Brain pericyte (primary cell): ENCODE data around the gene ANK3.

ENCODE experiments used
- DNase-seq: peaks from one replicate; pipeline ENCODE4 v3.0.0-alpha.2; 2012; ENCODE audit warnings: low read depth, low spot score

The ANK3 gene

DNA sequence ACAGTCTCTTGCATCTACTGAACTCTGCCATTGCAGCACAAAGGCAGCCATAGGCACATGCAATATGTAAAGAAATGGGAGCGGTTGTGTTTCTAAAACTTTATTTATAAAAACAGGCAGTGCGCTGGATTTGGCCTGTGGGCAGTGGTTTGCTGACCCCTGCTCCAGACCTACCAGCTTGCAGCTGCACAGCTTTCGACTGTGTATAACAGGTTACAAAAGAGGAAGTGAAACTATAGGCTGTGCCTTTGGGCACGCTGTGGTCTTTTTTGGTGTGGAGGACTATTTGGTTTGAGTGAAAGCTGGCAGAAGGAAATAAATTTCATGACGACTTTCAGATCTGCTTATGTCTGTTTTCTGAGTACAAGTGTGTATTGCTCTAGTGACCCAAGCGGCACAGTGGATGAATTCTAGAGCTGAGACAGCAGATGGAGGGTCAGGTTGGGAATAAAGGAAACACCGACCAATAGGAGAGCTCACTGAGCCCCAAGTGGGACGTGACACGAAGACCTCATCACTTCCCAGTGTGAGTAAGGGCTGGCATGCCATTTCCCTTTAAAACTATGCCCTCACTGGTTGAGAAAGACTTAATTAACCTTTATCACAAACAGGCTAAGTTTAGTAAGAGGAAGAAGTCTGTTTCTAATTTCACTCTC is 152.7 kb downstream of the ANK3 start:
- no peak for DNase-seq

DNA sequence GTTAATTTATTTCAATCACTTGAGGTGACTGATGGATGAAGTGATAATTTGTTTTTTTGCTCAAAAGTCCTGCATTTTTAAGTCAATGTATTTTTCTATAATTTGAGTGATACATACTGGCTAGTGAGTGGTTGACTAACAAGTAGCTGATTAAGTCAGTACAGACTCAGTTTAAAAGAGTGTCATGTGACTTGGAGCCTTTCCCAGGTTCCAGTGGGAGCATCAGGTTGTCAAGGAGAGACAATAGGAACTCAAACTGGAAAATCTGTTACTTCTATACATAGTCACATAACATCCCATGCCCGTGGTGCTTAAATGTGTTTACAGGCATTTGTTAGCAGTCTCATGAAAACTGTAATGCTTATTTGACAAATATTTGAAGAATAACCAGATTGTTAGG is 154.7 kb downstream of the ANK3 start:
- DNase-seq = no peak

DNA sequence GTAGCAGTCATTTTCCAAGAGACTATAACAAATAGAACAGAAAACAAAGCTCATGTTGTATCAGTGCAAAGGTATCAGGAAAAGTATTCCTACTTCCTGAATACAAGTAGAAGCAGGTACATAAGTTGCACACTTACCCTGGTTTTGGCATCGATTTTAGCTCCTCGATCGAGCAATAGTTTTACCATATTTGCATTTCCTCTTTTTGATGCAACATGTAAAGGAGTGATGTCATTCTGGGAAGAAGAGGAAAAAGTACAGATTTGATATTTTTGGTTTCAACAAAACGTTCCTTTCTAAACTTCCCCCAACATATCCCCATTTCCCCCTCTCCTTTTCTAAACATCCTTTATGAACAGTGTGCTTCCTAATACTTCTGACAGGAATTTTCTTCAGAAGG is 155.1 kb downstream of the ANK3 start:
- no peak for DNase-seq

DNA sequence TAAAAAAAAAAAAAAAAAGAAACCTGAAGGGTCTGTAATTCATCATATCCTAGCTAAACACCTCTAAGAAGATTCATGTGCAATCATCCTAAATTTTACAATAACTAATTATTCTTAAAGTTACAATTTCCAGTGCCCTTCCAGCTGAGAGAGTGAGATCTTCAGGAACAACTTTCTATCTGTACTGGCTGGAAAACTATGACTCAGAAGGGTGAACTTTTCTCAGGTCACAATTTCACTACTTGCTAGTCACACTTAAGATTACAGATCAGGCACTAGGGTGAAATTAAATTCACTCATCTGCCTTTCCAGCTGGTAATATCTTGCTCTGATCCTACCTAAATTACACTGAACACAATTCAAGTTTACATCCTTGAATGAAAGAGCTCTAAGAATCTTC is 158.8 kb downstream of the ANK3 start:
- no peak for DNase-seq

GRCh38 chr10:60224066-60224705 is 165.5 kb downstream of the ANK3 start:
- DNase-seq = no peak

GRCh38 chr10:60222047-60222446 is 167.6 kb downstream of the ANK3 start:
- no peak for DNase-seq

DNA sequence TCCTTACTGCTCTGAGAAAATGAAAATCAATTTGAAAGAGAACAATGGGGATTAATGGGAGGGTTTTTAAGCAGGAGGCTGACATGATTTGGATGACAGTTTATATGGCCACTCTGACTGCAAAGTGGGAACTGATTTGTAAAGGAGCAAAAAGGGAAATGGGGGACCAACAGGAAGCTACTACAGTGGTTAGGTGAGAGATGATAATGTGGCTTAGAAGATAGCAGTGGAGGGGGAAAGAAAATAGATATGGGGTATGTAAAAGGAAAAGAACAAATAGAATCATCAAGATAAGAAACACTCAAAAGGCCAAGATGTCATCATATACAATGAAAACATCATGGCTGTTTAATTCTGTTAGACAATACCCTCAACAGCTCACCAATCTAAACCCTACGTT is 177.5 kb downstream of the ANK3 start:
- DNase-seq = no peak

GRCh38 chr10:60209874-60210570 is 179.7 kb downstream of the ANK3 start:
- DNase-seq = no peak

DNA sequence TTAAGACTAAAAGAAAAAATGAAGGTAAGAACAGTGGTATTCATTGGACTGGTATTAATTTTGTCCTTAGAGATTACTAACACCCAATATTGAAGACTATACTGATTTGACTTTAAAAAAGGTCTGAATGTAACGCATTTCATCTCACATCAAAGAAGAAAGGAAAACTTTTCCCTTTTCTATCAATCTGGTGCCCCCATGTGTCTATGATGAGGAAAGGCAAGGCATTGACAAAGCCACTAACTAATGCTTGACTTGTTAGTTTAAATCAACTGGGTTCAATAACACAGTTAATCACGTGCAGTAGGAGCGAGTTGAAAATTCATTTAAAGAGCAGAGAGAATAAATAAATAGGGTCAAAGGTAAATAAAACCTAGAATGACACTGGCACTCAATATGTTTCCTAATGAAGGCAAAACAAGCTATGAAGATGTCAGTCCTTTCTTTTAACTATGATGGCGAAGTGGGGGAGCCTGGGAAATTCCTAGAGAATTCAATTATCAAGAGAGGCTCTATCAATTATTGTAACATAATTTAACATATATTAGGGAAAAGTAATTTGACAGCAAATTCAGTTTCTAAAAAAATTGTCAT is 180.9 kb downstream of the ANK3 start:
- no peak for DNase-seq

DNA sequence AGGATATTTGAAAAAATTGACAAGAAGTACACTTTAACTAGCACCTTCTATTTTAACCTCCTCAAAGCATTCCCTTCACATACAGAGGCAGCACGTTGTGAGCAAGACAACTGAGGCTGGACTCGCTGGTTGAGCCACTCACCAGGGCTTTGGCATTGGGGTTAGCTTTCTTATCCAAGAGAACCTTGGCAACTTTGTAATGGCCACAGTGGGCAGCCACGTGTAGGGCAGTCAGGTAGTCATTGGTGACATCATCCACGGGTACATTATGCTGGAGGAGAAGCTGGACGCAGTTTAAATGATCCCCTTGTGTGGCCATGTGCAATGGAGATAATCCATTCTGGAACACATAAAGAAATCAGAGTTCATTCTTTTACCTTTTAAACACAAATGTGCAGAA is 181.8 kb downstream of the ANK3 start:
- DNase-seq = no peak

GRCh38 chr10:60206735-60207134 is 182.9 kb downstream of the ANK3 start:
- DNase-seq = no peak

- no peak for DNase-seq
These were observed 183.9 kb downstream of the ANK3 start for GRCh38 chr10:60205741-60206140.

DNA sequence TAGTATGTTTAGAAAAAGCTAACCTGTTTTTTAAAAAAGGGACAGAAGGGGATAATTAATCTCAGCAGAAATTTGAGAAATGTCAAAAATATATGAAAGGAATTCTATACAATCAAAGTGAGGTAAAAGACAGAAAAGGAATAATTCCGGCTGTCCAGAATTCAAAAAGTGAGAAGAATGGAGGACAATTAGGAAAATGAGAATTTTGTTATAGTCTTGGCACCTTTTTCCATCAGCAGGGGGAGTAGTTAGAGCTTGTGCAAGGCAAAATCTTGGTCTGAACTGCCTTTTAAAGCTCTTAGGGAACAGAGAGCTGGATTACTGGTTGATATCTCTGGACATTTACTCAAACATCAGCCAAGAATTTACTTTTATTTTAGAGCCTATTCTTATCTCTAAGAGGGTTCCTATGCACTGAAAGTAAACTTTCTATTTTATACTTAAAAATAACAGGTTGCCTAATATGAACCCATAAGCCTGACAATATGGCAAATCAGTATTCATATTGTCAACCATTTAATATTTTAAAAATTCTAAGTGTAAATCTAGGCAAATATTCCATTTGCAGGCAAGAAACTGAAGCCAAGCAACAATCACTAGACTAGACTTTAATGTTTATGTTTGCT is 185.6 kb downstream of the ANK3 start:
- no peak for DNase-seq

DNA sequence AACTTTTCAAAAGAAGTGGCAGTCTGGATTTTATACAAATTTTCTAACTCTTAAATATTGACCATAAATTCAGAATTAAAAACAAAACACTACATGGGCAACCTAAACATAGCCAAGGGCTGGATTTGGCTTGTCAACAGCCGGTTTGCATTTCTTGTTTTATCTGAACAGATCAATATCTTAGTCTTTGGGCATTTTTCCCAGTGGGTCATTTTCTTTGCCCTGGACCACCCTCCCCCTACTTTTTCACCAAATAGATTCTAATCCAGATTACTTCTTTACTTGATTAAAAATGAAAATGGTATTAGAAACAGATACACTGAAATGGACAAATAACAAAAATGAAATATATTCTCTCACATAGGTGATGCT is 189.0 kb downstream of the ANK3 start:
- no peak for DNase-seq

DNA sequence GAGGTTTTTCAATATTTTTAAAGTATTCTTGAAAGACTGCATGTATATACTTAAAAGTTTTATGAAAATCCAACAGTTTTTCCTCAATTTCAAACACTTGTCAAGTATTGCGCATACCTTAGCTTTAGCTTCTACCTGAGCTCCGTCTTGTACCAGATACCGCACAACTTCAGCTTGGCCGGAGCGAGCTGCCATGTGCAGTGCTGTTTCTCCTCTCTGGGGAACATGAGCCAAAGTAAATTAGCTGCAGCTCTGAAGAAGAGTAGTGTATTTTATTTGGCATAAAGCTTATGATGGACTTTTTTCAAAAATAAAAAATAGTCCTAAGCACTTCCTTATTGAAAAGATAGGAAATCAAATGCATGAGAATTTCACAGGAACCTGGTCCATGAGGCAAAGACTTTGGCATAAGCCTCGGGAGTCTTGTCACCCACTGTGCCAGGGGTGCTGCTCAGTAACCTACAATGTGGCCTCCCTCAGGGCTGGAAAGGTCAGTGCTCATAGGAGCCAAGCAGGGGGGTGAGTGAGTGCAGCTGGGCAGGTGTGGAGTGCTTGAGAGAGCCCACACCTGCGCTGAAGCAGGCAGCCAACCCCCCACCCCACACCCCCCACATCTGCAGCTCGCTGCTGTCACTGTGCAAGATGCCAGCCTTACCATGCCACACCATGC is 189.5 kb downstream of the ANK3 start:
- no peak for DNase-seq

GRCh38 chr10:60197206-60197605 is 192.5 kb downstream of the ANK3 start:
- DNase-seq = no peak

DNA sequence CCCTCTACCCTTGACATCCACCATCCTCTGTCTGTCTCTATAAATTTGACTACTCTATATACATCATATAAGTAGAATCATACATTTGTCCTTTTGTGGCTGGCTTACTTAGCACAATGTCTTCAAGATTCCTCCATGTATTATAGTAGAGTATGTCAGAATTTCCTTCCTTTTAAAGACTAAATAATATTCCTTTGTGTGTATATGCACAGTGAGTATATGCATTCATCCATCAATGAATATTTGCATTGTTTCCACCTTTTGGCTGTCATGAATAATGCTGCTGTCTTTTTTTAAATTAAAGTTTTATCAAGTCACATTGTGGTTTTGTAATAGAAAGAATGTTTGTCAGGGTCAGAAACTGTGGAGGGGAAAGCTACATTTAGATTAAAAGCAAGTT is 195.3 kb downstream of the ANK3 start:
- DNase-seq = no peak

GRCh38 chr10:60192946-60193345 is 196.7 kb downstream of the ANK3 start:
- DNase-seq = no peak

GRCh38 chr10:60189861-60190475 is 199.7 kb downstream of the ANK3 start:
- DNase-seq = no peak

DNA sequence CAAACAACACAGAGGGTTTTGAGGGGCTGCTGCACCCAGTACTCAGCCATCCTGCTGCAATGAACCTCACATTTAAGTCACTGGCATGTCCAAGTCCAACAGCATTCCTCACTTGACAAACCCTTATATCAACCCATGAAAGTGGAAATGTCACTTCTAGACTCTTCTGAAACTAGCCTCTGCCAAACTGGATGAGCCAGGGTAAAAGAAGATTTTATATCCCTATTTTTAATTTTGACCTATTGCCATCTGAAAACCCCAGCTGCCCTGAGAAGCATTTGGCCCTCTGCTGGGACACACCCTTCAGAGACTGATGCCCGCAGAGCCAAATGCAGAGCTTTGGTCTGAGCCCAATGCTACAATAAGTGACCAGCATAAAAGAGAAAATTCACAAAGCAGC is 201.1 kb downstream of the ANK3 start:
- no peak for DNase-seq

- no peak for DNase-seq
These were observed 202.0 kb downstream of the ANK3 start for GRCh38 chr10:60187691-60188090.
